ENCODE data around the gene MRPL44. TPM values are rescaled to one million over a fixed set of nuclear protein-coding genes. Genes with fewer than 3 reads are reported as not detected.
"Not testable (repeated sequence)": the region's sequence is repeated elsewhere in the genome, so short reads cannot be mapped to it uniquely, and the experiment has no call there.

The MRPL44 gene
- polyA plus RNA-seq, 3 donors, result 7.5 to 28.4 (median 25.7) TPM

DNA sequence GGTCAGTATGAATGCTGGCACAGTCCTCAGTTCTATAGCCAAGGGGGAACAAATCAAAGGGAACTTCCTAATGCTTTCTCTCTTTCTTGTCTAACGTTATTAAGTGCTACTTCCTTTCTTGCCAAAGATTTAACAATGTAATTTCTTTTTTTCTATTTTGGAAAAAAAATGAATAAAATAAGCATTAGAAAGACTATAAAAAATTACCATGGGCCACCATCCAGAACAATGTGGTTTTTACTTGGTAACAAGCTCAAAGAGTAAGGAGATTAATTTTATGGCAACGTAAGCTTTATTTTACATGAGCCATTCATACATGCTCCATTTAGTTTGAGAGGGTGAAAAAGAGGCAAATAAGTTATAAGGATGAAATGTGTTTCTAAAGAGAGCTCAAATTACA, 41.7 kb downstream of the MRPL44 start:
- H3K9me3 ChIP-seq (replicated peaks in 1 of 2; ENCODE audit: control insufficient read depth in 1 of 2, insufficient read depth in 1 of 2, low read length in 2 of 2), result no peaks in the 10 kb centered on the region
- H3K4me3 Mint-ChIP-seq, result no peak overlapping the region
- H2AFZ ChIP-seq (ENCODE audit: insufficient read depth, low read depth, low read length, poor library complexity, severe bottlenecking), result no peak overlapping the region
- H3K9me3 Mint-ChIP-seq, result peaks cover 0 to 3% (median 0%) of the 10 kb centered on the region in 7 donors
- peaks cover 4% of the 10 kb centered on the region for H3K4me1 Mint-ChIP-seq
- H3K4me2 ChIP-seq (replicated peaks; ENCODE audit: extremely low read depth, low read length, poor library complexity, severe bottlenecking), result no peak overlapping the region
- no peak overlapping the region for H3K4me3 ChIP-seq (replicated peaks in 1 of 3; ENCODE audit: low read depth in 2 of 3, low read length in 3 of 3)
- WGBS (ENCODE audit: insufficient coverage), result no CpG with 5 or more reads among the region's 2 CpGs
- no peak overlapping the region for H3K27ac ChIP-seq (ENCODE audit: low read depth in 1 of 2, low read length in 2 of 2)
- no peaks in the 10 kb centered on the region for H3K79me2 ChIP-seq (ENCODE audit: insufficient read depth, low read length)
- no peak for DNase-seq
- TF ChIP-seq CTCF (IDR thresholded peaks at IDR 0.05), result no peak
- H4K20me1 ChIP-seq (ENCODE audit: insufficient read depth, low read length), result no peaks in the 10 kb centered on the region
- H3K27me3 Mint-ChIP-seq (ENCODE audit: low read depth in 3 of 3), result peaks cover 0 to 4% (median 0%) of the 10 kb centered on the region in 3 donors
- H3K4me1 ChIP-seq (ENCODE audit: control insufficient read depth in 1 of 2, insufficient read depth in 2 of 2, low read length in 2 of 2), result peaks cover 0 to under 1% of the 10 kb centered on the region in 2 donors
- H3K36me3 ChIP-seq (replicated peaks in 1 of 2; ENCODE audit: control insufficient read depth in 1 of 2, insufficient read depth in 2 of 2, low read length in 2 of 2), result no peaks in the 10 kb centered on the region
- H3K27me3 ChIP-seq (ENCODE audit: control insufficient read depth in 2 of 2, insufficient read depth in 2 of 2, low read length in 2 of 2), result no peaks in the 10 kb centered on the region
- H3K27ac Mint-ChIP-seq, result no peak overlapping the region
- H3K36me3 Mint-ChIP-seq, result no peaks in the 10 kb centered on the region
- no peak overlapping the region for H3K9ac ChIP-seq (ENCODE audit: insufficient read depth, low read length, poor library complexity, severe bottlenecking)
- intact Hi-C loops (cut with micrococcal nuclease), result loop anchor here in 1 of 2 donors (5.0 kb wide), 1 partner anchor 288 kb away; no protein-coding TSS in a partner anchor

GRCh38 chr2:223999862-224000261, 42.6 kb downstream of the MRPL44 start:
- Histone ChIP-seq H3K9ac (ENCODE audit: insufficient read depth, low read length, poor library complexity, severe bottlenecking) (no peak overlapping the region), H3K79me2 (ENCODE audit: insufficient read depth, low read length) (no peaks in the 10 kb centered on the region), H3K27ac (ENCODE audit: low read depth in 1 of 2, low read length in 2 of 2) (no peak overlapping the region), H4K20me1 (ENCODE audit: insufficient read depth, low read length) (no peaks in the 10 kb centered on the region), H3K4me1 (ENCODE audit: control insufficient read depth in 1 of 2, insufficient read depth in 2 of 2, low read length in 2 of 2) (peaks cover 0 to 6% of the 10 kb centered on the region in 2 donors), H3K36me3 (replicated peaks in 1 of 2; ENCODE audit: control insufficient read depth in 1 of 2, insufficient read depth in 2 of 2, low read length in 2 of 2) (no peaks in the 10 kb centered on the region), H3K9me3 (replicated peaks in 1 of 2; ENCODE audit: control insufficient read depth in 1 of 2, insufficient read depth in 1 of 2, low read length in 2 of 2) (no peaks in the 10 kb centered on the region), H3K4me2 (replicated peaks; ENCODE audit: extremely low read depth, low read length, poor library complexity, severe bottlenecking) (no peak overlapping the region), H3K27me3 (ENCODE audit: control insufficient read depth in 2 of 2, insufficient read depth in 2 of 2, low read length in 2 of 2) (no peaks in the 10 kb centered on the region), H2AFZ (ENCODE audit: insufficient read depth, low read depth, low read length, poor library complexity, severe bottlenecking) (no peak overlapping the region), H3K4me3 (replicated peaks in 1 of 3; ENCODE audit: low read depth in 2 of 3, low read length in 3 of 3) (no peak overlapping the region)
- Mint-ChIP-seq H3K4me3 (no peak overlapping the region), H3K9me3 (peaks cover 0 to 3% (median 0%) of the 10 kb centered on the region in 7 donors), H3K27ac (no peak overlapping the region), H3K27me3 (ENCODE audit: low read depth in 3 of 3) (peaks cover 0 to 4% (median 0%) of the 10 kb centered on the region in 3 donors), H3K4me1 (peaks cover 11% of the 10 kb centered on the region), H3K36me3 (no peaks in the 10 kb centered on the region)
- no peak for TF ChIP-seq CTCF (IDR thresholded peaks at IDR 0.05)
- intact Hi-C loops (cut with micrococcal nuclease), result loop anchor here in 1 of 2 donors (5.0 kb wide), 1 partner anchor 287 kb away; no protein-coding TSS in a partner anchor
- DNase-seq, result no peak
- 92% methylated on average over 3 of the region's 11 CpGs for WGBS (ENCODE audit: insufficient coverage)

GRCh38 chr2:224000662-224001061, 43.4 kb downstream of the MRPL44 start:
- intact Hi-C loops (cut with micrococcal nuclease); H3K27ac Mint-ChIP-seq: not testable (repeated sequence)
- H3K4me1 Mint-ChIP-seq, result peaks cover 11% of the 10 kb centered on the region

More at GRCh38 chr2:224000662-224001061, 43.4 kb downstream of the MRPL44 start:
- H3K9me3 Mint-ChIP-seq; H3K36me3 ChIP-seq (replicated peaks in 1 of 2; ENCODE audit: control insufficient read depth in 1 of 2, insufficient read depth in 2 of 2, low read length in 2 of 2); H3K4me3 Mint-ChIP-seq; H4K20me1 ChIP-seq (ENCODE audit: insufficient read depth, low read length); H3K9ac ChIP-seq (ENCODE audit: insufficient read depth, low read length, poor library complexity, severe bottlenecking); H3K79me2 ChIP-seq (ENCODE audit: insufficient read depth, low read length); H3K27me3 Mint-ChIP-seq (ENCODE audit: low read depth in 3 of 3); H3K36me3 Mint-ChIP-seq; H3K4me3 ChIP-seq (replicated peaks in 1 of 3; ENCODE audit: low read depth in 2 of 3, low read length in 3 of 3); H3K4me2 ChIP-seq (replicated peaks; ENCODE audit: extremely low read depth, low read length, poor library complexity, severe bottlenecking); H3K9me3 ChIP-seq (replicated peaks in 1 of 2; ENCODE audit: control insufficient read depth in 1 of 2, insufficient read depth in 1 of 2, low read length in 2 of 2); H3K4me1 ChIP-seq (ENCODE audit: control insufficient read depth in 1 of 2, insufficient read depth in 2 of 2, low read length in 2 of 2); H2AFZ ChIP-seq (ENCODE audit: insufficient read depth, low read depth, low read length, poor library complexity, severe bottlenecking); H3K27ac ChIP-seq (ENCODE audit: low read depth in 1 of 2, low read length in 2 of 2); H3K27me3 ChIP-seq (ENCODE audit: control insufficient read depth in 2 of 2, insufficient read depth in 2 of 2, low read length in 2 of 2); DNase-seq: not testable (repeated sequence)
- WGBS (ENCODE audit: insufficient coverage), result 100% methylated on average over 1 of the region's 5 CpGs

All from CD14-positive monocyte (primary cell).